Measurements from ENCODE around the gene LAP3. TPM values are rescaled to one million over a fixed set of nuclear protein-coding genes. Genes with fewer than 3 reads are reported as not detected.
"Not testable (repeated sequence)": the region's sequence is repeated elsewhere in the genome, so short reads cannot be mapped to it uniquely, and the experiment has no call there.

Gene LAP3
- total RNA-seq, 4 donors from 2014 or later, result 66.8 to 89.8 (median 81.6) TPM

GRCh38 chr4:17535242-17535641, 41.8 kb upstream of the LAP3 start:
- TF ChIP-seq CTCF (IDR thresholded peaks at IDR 0.05) (no peak), POLR2A (IDR thresholded peaks at IDR 0.05) (no peak)
- Histone ChIP-seq H3K9me3 (no peaks in the 10 kb centered on the region), H3K4me3 (replicated peaks in 1 of 3) (no peak overlapping the region), H3K4me1 (no peaks in the 10 kb centered on the region), H3K27me3 (no peaks in the 10 kb centered on the region), H3K36me3 (no peaks in the 10 kb centered on the region), H3K27ac (no peak overlapping the region)
- DNase-seq, result no peak
- WGBS, 2 donors, result 89 to 93% methylated on average over 4 of the region's 4 CpGs
- intact Hi-C loops (cut with DNase I), result no loop called here

DNA sequence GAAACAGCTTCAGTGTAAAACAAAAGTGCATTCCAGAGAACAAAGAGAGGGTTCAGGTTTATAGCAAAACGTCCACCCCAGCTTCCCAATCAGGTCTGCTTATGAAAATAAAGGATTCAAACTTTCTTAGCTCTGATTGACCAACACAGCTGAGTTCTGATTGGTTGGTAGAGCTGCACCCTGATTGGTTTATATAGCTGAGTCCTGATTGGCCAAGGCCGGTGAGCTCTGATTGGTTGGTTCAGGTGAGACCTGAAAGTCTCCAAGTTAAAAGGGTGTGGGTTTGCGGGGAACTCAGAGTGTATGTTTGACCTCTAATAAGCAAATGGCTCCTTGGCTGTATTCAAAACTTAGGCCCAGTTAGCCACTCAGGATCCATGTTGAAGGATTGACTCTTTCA, 41.1 kb upstream of the LAP3 start:
- Histone ChIP-seq H3K4me3 (replicated peaks in 1 of 3) (no peak overlapping the region), H3K9me3 (no peaks in the 10 kb centered on the region), H3K27me3 (no peaks in the 10 kb centered on the region), H3K4me1 (no peaks in the 10 kb centered on the region), H3K36me3 (no peaks in the 10 kb centered on the region), H3K27ac (no peak overlapping the region)
- 81% methylated on average over 3 of the region's 3 CpGs for WGBS, 2 donors
- DNase-seq, result no peak
- intact Hi-C loops (cut with DNase I), result no loop called here
- TF ChIP-seq POLR2A (IDR thresholded peaks at IDR 0.05), result no peak
- no peak for TF ChIP-seq CTCF (IDR thresholded peaks at IDR 0.05)

- WGBS, 2 donors, result 84 to 91% methylated on average over 6 of the region's 6 CpGs
- not testable (repeated sequence) for H3K9me3 ChIP-seq, DNase-seq
Observed at GRCh38 chr4:17537060-17537459, 39.9 kb upstream of the LAP3 start.

DNA sequence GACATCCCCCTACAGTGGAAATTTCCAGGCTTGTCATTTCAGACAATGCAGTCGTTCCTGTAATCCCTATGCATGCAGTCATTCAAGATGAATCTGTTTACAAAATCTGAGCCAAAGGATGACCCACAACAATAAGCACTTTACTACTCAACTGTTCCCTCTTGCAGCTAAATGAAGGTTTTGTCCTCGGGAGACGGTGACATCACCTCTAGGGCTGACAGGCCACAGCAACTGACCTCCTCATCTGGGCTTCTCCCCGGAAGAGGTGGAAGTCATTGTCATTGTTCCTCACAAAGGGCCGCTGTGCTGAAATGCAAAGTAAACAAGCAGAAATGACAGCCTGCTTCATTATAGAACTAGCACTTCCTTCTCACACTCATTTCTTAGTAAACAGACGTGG, 32.8 kb upstream of the LAP3 start:
- DNase-seq, result no peak
- Histone ChIP-seq H3K27ac (no peak overlapping the region), H3K4me3 (replicated peaks in 1 of 3) (no peak overlapping the region), H3K36me3 (no peaks in the 10 kb centered on the region), H3K4me1 (no peaks in the 10 kb centered on the region), H3K9me3 (no peaks in the 10 kb centered on the region), H3K27me3 (peaks cover 4% of the 10 kb centered on the region)
- WGBS, 2 donors, result 29 to 34% methylated on average over 6 of the region's 6 CpGs
- TF ChIP-seq POLR2A (IDR thresholded peaks at IDR 0.05), result no peak
- TF ChIP-seq CTCF (IDR thresholded peaks at IDR 0.05), result no peak
- intact Hi-C loops (cut with DNase I), result no loop called here

More at GRCh38 chr4:17537060-17537459, 39.9 kb upstream of the LAP3 start:
- H3K27ac ChIP-seq; H3K27me3 ChIP-seq; H3K4me1 ChIP-seq; intact Hi-C loops (cut with DNase I); H3K36me3 ChIP-seq; H3K4me3 ChIP-seq (replicated peaks in 1 of 3): not testable (repeated sequence)

DNA sequence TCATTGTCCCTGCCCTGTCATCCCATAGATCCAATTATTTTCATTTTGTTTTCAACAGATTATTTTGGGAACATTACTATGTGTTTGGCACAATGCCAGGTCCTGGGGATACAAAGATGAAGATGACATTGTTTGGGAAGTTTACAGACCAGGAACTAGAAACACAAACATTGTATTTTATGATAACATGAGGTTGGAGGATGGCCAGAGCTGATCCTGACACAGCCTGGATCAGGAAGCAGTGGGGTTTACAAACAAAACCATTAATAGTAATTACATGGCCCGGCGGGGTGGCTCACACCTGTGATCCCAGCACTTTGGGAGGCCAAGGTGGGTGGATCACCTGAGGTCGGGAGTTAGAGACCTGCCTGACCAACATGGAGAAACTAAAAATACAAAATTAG, 32.2 kb upstream of the LAP3 start:
- intact Hi-C loops (cut with DNase I), result loop anchor here (5.0 kb wide), 1 partner anchor 1047 kb away; no protein-coding TSS in a partner anchor
- no peaks in the 10 kb centered on the region for H3K9me3 ChIP-seq
- H3K27ac ChIP-seq, result no peak overlapping the region
- H3K4me1 ChIP-seq, result peaks cover 0 to 2% of the 10 kb centered on the region in 2 donors
- peaks cover 4% of the 10 kb centered on the region for H3K27me3 ChIP-seq
- TF ChIP-seq CTCF (IDR thresholded peaks at IDR 0.05) (no peak), POLR2A (IDR thresholded peaks at IDR 0.05) (no peak)
- no peak for DNase-seq
- no peaks in the 10 kb centered on the region for H3K36me3 ChIP-seq
- 43 to 63% methylated on average over 3 of the region's 3 CpGs for WGBS, 2 donors
- H3K4me3 ChIP-seq (replicated peaks in 1 of 3), result no peak overlapping the region
